ENCODE results near the gene CYB5R4. TPM values are rescaled to one million over a fixed set of nuclear protein-coding genes. Genes with fewer than 3 reads are reported as not detected.

The CYB5R4 gene
- total and polyA plus RNA-seq, 2 of the 13 experiments (the other 11 are each of a cell fraction or from before 2014, with no cell fraction given) = 5.3 to 26.1 TPM

DNA sequence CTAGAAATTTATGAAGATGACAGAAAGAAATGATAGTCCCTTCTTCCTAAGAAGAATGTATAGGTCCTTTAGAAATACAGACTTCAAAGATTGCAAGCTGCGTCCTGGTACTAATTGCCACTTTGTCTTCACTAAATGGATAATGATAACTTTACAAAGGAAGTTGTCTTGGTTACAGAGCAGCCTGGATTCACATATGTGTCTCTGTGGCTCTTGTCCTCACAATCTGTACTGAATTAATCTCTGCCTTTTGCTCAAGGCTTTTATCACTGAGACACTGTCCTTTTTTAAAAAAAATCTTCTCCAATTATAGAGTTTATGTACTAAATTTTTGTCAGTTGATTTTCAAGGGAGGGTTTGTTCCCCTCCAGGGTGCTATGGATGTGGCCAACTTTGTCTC lies 156.5 kb downstream of the CYB5R4 start:
- Histone ChIP-seq H3K36me3 (replicated peaks in 1 of 2; ENCODE audit: control insufficient read depth in 1 of 2, insufficient read depth in 2 of 2, low read length in 2 of 2) (no peaks in the 10 kb centered on the region), H3K9me3 (ENCODE audit: low read length) (no peaks in the 10 kb centered on the region), H4K20me1 (ENCODE audit: insufficient read depth, low read length) (no peaks in the 10 kb centered on the region), H3K4me1 (ENCODE audit: insufficient read depth, low read length) (no peaks in the 10 kb centered on the region), H3K4me3 (replicated peaks in 1 of 3; ENCODE audit: insufficient read depth in 1 of 3, low read depth in 2 of 3, low read length in 3 of 3) (no peak overlapping the region), H2AFZ (ENCODE audit: low read length) (no peak overlapping the region), H3K9ac (ENCODE audit: insufficient read depth, low read depth, low read length) (no peak overlapping the region), H3K27ac (ENCODE audit: extremely low read length, insufficient read depth, low read length) (no peak overlapping the region), H3K4me2 (ENCODE audit: low read depth, low read length) (no peak overlapping the region), H3K27me3 (ENCODE audit: control insufficient read depth in 1 of 2, insufficient read depth in 2 of 2, low read length in 2 of 2) (no peaks in the 10 kb centered on the region), H3K79me2 (ENCODE audit: insufficient read depth, low read length) (no peaks in the 10 kb centered on the region)
- CTCF ChIA-PET (ENCODE audit: low intra/inter-chr PET ratio, low total read pairs) = no interaction called here
- FAIRE-seq (no peak), ATAC-seq (no peak), DNase-seq (ENCODE audit: low spot score) (no peak)
- no TSS peak for BruUV-seq (replicated peaks)
- intact Hi-C loops (cut with micrococcal nuclease; ENCODE audit: unreplicated experiment) (no loop called here), in situ Hi-C loops (cut with HindIII; ENCODE audit: extremely low pct_ligation_motif_present, low pct_unique_long_range_greater_than_20kb) (no loop called here)
- no peak for TF ChIP-seq PAF1 (CRISPR knock-in tag; IDR thresholded peaks at IDR 0.05)
- no peak for TF ChIP-seq BHLHE40 (IDR thresholded peaks at IDR 0.05; ENCODE audit: low read length)
- TF ChIP-seq ZFP82 (CRISPR knock-in tag; IDR thresholded peaks at IDR 0.05; ENCODE audit: borderline replicate concordance) = no peak
- TF ChIP-seq NCOR1 (IDR thresholded peaks at IDR 0.05; ENCODE audit: borderline replicate concordance, low read length) = no peak
- no peak for TF ChIP-seq ZNF747 (CRISPR knock-in tag; IDR thresholded peaks at IDR 0.05; ENCODE audit: borderline replicate concordance)
- 0% methylated on average over 1 of the region's 1 CpG for WGBS (ENCODE audit: low lambda C conversion rate)
- POLR2A ChIA-PET = no interaction called here

Other genes starting within 250 kb of the CYB5R4 start
- gene SNAP91, start 150.6 kb upstream of the CYB5R4 start, total RNA-seq (2016; rRNA removed; fragmentation: Illumina TruSeq; extraction: Trizol) = not detected in 2 replicates
- not detected in 2 replicates for gene SNAP91, start 150.6 kb upstream of the CYB5R4 start, polyA plus RNA-seq (2011; rRNA removed)
- gene RIPPLY2, start 6.3 kb upstream of the CYB5R4 start, total RNA-seq (2016; rRNA removed; fragmentation: Illumina TruSeq; extraction: Trizol) = not detected in 2 replicates
- not detected in 2 replicates for gene RIPPLY2, start 6.3 kb upstream of the CYB5R4 start, polyA plus RNA-seq (2011; rRNA removed)
- 3.5 and 3.8 TPM in 2 replicates for gene MRAP2, start 174.1 kb downstream of the CYB5R4 start, total RNA-seq (2016; rRNA removed; fragmentation: Illumina TruSeq; extraction: Trizol)
- gene MRAP2, start 174.1 kb downstream of the CYB5R4 start, polyA plus RNA-seq (2011; rRNA removed) = 0.33 and 0.68 TPM in 2 replicates

Data from HepG2 (cell line).